ENCODE data around the gene KAT5.

DNA sequence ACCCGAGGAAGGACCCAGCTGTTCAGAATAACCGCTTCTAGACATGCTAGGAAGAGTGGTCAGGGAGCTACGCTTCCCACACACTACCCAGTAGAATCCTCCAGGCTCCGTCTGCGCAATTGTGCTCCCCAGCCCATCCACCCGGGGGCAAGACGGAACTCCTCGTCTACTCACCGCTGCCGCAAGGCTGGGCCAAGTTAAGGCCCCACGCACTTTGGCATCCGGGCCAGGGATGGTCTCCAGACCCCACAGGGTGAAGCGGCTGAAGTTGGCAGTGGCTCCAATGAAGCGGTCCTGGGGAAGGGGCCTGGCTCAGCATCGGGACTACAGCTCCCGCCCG, 7.8 kb downstream of the KAT5 start:
- TF ChIP-seq, protein P1, sequence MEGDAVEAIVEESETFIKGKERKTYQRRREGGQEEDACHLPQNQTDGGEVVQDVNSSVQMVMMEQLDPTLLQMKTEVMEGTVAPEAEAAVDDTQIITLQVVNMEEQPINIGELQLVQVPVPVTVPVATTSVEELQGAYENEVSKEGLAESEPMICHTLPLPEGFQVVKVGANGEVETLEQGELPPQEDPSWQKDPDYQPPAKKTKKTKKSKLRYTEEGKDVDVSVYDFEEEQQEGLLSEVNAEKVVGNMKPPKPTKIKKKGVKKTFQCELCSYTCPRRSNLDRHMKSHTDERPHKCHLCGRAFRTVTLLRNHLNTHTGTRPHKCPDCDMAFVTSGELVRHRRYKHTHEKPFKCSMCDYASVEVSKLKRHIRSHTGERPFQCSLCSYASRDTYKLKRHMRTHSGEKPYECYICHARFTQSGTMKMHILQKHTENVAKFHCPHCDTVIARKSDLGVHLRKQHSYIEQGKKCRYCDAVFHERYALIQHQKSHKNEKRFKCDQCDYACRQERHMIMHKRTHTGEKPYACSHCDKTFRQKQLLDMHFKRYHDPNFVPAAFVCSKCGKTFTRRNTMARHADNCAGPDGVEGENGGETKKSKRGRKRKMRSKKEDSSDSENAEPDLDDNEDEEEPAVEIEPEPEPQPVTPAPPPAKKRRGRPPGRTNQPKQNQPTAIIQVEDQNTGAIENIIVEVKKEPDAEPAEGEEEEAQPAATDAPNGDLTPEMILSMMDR (IDR thresholded peaks at IDR 0.05 in 4 of 5, conservative IDR thresholded peaks at IDR 0.05 in 1 of 5): no peak
- no peak for TF ChIP-seq POLR2A (IDR thresholded peaks at IDR 0.05)
